GM19240 (cell line): Measurements from ENCODE around the gene RFFL.

Experiments used
- DNase-seq: peaks from one replicate; pipeline ENCODE4 v3.0.0; 2011; ENCODE audit warnings: low spot score; ENCODE audit not compliant: insufficient read length

Gene RFFL

DNA sequence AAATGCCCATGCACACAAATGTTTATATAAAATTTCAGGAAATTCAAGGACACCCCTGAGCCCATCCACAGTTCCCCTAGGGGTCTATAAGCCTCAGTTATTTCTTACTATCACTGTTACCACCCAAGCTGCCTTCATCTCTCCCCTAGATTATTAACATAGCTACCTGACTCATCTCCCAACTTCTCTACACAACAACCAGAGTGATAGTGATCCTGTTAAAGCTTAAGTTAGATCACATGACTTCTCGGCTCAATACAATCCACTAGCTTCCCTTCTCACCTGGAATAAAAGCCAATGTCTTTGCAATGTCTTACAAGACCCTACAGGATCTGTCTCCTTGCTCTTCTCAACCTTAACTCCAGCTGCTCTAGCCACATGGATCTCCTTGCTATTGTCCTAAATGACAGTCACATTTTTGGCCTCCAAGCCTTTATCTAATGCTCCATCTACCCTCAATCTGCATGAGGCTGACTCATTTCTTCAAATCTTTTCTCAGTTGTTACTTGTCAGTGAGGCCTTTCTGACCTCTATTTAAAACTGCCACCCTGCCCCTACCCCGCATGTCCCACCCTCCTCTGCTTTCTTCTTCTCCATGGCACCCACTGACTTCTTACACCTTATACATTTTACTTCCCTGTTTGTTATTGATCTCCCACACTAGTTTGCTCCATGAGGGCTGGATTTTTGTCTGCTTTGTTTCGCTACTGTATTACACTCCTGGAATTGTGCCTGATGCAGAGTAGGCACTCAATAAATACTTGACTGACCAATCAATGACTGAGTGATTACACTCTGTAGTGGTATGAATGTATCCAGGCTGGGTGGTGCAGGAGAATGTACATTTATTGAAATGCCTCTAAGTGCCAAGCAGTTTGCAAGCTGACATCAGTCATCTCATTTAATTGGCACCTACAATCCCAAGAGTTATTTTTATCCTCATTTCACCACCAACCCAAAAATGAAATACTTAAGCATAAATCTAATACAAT, 88.4 kb downstream of the RFFL start:
- DNase-seq = no peak

DNA sequence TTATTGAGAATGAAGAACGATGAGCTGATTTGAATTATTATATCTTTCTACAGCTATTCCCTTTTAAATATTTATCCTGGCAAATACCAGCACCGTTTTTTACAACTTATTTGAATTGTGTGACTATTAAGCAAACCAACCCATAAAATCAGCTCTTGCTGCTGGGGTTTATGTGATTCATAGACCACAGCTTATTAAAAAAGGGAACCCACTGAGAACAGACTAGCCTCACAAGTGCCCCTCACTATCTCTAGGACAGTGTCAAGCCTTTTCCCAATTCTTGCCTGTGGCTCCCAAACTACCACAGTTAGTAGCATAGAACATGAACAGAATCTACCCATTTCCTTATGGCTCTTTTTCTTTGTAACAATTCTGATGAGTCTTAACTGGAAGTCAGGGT, 89.3 kb downstream of the RFFL start:
- DNase-seq = no peak

DNA sequence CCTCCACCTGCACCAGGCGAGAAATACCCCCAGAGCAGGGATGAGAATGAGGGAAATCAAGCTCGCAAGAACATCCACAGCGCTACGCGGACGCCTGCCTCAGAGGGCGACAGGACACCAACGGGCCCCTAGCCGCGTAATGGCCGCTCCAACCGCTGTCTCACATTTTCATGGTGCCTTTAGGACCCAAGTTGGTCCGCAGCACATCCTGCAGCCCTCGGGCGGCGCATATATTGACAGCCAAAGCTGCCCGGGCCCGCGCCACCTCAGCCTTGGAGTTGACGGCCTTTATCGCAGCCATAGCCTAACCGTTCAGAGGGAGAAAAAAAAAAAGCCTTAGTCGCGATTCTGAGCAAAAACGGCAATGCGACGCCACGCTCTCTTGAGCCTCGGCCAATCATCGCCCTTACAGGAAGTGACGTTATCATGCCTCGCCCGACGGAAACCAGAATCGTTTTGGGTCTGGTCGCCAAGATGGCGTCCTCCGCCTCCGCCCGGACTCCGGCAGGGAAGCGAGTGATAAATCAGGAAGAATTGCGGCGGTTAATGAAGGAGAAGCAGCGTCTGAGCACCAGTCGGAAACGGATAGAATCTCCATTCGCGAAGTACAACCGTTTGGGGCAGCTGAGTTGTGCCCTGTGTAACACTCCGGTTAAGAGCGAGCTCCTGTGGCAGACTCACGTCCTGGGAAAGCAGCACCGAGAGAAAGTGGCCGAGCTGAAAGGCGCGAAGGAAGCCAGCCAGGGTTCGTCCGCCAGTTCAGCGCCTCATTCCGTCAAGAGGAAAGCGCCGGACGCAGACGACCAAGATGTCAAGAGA, 102.2 kb downstream of the RFFL start, which contains the start of the genes CCT6B and ZNF830:
Gene CCT6B (minus strand): TSS at position 368 of the 819 bp plus-strand sequence. CDS start 67 bp downstream, at position 301.
Gene ZNF830 (plus strand): TSS at position 448 of the 819 bp plus-strand sequence. CDS start 27 bp downstream, at position 475.
- peak; percentile 88 for DNase-seq

DNA sequence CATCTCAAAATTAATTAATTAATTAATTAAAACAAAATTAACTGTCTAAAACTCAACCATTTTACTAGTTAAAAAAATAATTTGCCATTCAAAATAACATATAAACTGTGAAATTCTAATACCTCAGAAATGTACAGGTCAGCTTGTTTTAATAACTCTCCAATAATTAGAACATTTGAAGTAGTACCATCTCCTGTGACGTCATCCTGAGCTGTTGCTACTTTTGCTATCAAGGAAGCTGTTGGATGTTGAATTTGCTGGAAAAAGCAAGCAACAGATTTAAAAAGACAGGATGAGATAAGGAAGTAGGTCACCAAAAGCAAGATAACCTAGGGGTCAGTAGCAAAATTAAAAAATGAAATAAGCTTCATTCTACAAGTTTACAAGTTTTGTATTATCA, 105.1 kb downstream of the RFFL start:
- no peak for DNase-seq
